Natural killer cell (primary cell): ENCODE results near the gene GAPDH. TPM values are rescaled to one million over a fixed set of nuclear protein-coding genes. Genes with fewer than 3 reads are reported as not detected.
"Not testable (repeated sequence)": the region's sequence is repeated elsewhere in the genome, so short reads cannot be mapped to it uniquely, and the experiment has no call there.

Experiments
- ATAC-seq, 3 donors: fragments of 150-1000 bp in 2 of 3; fragments of 200-7000 bp in 1 of 3; cut with Tn5 transposase; 1 replicate in 1 of 3; 2 replicates in 2 of 3; pipeline ENCODE4 v1.10.0; 2021; ENCODE audit warnings: mild to moderate bottlenecking in 2 of 3, moderate library complexity in 2 of 3
- DNase-seq, 2 donors: peaks; one replicate each; pipeline versions ENCODE4 v3.0.0 to v3.0.0-alpha.2; 2013 to 2021; ENCODE audit warnings: mixed read lengths in 1 of 2
- H3K27ac ChIP-seq: one replicate; pipeline ENCODE4 v1.5.1; 2013; ENCODE audit warnings: mild to moderate bottlenecking, low read length
- H3K27me3 ChIP-seq: one replicate; pipeline ENCODE4 v1.6.1; 2013; ENCODE audit warnings: low read length; ENCODE audit not compliant: control insufficient read depth, insufficient read depth
- H3K36me3 ChIP-seq: one replicate; pipeline ENCODE4 v1.6.1; 2013; ENCODE audit warnings: low read length; ENCODE audit not compliant: control insufficient read depth, insufficient read depth
- H3K4me1 ChIP-seq: one replicate; pipeline ENCODE4 v1.6.1; 2013; ENCODE audit warnings: low read length; ENCODE audit not compliant: control insufficient read depth, insufficient read depth
- H3K4me3 ChIP-seq: one replicate; pipeline ENCODE4 v1.5.1; 2013; ENCODE audit warnings: low read length
- H3K9me3 ChIP-seq: one replicate; pipeline ENCODE4 v1.6.1; 2013; ENCODE audit warnings: low read length; ENCODE audit not compliant: control insufficient read depth, insufficient read depth
- H3K27ac Mint-ChIP-seq, 2 donors: one replicate each; pipeline ENCODE4 v1.8.0; 2022; ENCODE audit warnings: mild to moderate bottlenecking in 2 of 2, mixed read lengths in 2 of 2, moderate library complexity in 1 of 2
- H3K27me3 Mint-ChIP-seq, 2 donors: one replicate each; pipeline ENCODE4 v1.8.0; 2022; ENCODE audit warnings: low read depth in 2 of 2, mixed read lengths in 2 of 2
- H3K36me3 Mint-ChIP-seq: one replicate; pipeline ENCODE4 v1.8.0; 2022; ENCODE audit warnings: mixed read lengths
- H3K4me1 Mint-ChIP-seq, 2 donors: one replicate each; pipeline ENCODE4 v1.8.0; 2022; ENCODE audit warnings: mixed read lengths in 2 of 2
- H3K4me3 Mint-ChIP-seq: one replicate; pipeline ENCODE4 v1.8.0; 2022; ENCODE audit warnings: mild to moderate bottlenecking, moderate library complexity, mixed read lengths
- H3K9me3 Mint-ChIP-seq, 2 donors: one replicate each; pipeline ENCODE4 v1.8.0; 2022; ENCODE audit warnings: mixed read lengths in 2 of 2
- WGBS: methylation state at CpG from one replicate; pipeline ENCODE4 v1.1.7; 2013; ENCODE audit warnings: missing lambda C conversion rate; ENCODE audit not compliant: insufficient coverage; 5-methylcytosine and 5-hydroxymethylcytosine counted together
- intact Hi-C: fragments of 100-400 bp; cut with micrococcal nuclease; formaldehyde crosslinking; loops from one replicate; pipeline ENCODE4 v1.14.2; 2022
- total RNA-seq, 4 donors: library from RNA; stranded (reverse); fragments of 120-200 nt in 1 of 4; gene quantifications; one replicate each; pipeline versions ENCODE4 v1.2.3 to v1.2.4, GENCODE V29; 2013 to 2022
- TF ChIP-seq, protein P1 (sequence below): fragments of 200-600 bp; IDR thresholded peaks from one replicate; pipeline ENCODE4 v1.8.0; 2022; ENCODE audit warnings: antibody characterized with exemption

The GAPDH gene
- total RNA-seq, 3 donors from 2014 or later (not counting 1 experiment from before 2014, with no cell fraction given), result 606 to 729 (median 642) TPM

DNA sequence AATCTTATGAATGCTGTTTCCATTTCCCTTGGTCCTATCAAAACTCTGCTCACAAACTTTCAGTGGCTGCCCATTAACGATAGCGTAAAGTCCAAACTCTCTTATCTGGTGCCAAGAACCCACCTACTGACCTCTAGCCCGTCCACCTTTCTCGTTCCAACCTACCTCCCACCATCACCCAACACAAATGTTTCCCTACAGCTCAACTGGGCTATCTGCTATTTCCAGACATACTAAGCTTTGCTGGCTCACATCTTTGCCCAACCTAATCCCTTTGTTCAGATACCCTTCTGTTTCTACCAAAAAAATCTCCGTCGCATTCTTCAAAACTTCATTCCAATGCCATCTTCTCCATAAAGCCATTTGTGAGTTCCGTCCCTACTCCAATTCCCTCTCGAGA, 41.3 kb downstream of the GAPDH start:
- no peaks in the 10 kb centered on the region for H3K4me1 ChIP-seq
- TF ChIP-seq, protein P1, sequence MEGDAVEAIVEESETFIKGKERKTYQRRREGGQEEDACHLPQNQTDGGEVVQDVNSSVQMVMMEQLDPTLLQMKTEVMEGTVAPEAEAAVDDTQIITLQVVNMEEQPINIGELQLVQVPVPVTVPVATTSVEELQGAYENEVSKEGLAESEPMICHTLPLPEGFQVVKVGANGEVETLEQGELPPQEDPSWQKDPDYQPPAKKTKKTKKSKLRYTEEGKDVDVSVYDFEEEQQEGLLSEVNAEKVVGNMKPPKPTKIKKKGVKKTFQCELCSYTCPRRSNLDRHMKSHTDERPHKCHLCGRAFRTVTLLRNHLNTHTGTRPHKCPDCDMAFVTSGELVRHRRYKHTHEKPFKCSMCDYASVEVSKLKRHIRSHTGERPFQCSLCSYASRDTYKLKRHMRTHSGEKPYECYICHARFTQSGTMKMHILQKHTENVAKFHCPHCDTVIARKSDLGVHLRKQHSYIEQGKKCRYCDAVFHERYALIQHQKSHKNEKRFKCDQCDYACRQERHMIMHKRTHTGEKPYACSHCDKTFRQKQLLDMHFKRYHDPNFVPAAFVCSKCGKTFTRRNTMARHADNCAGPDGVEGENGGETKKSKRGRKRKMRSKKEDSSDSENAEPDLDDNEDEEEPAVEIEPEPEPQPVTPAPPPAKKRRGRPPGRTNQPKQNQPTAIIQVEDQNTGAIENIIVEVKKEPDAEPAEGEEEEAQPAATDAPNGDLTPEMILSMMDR, result no peak
- H3K4me3 ChIP-seq, result no peak overlapping the region
- WGBS, result 96% methylated on average over 8 of the region's 8 CpGs
- peaks cover 26% of the 10 kb centered on the region for H3K36me3 Mint-ChIP-seq
- no peaks in the 10 kb centered on the region for H3K27me3 Mint-ChIP-seq
- no peaks in the 10 kb centered on the region for H3K27me3 ChIP-seq
- H3K27ac ChIP-seq, result no peak overlapping the region
- intact Hi-C loops, result no loop called here
- peaks cover 0 to 19% of the 10 kb centered on the region in 2 donors for H3K4me1 Mint-ChIP-seq
- ATAC-seq, result no peak
- H3K36me3 ChIP-seq, result peaks cover 72% of the 10 kb centered on the region
- H3K4me3 Mint-ChIP-seq, result peak overlapping the region; percentile 40
- peak overlapping the region in 1 of 2 donors; percentile 80 for H3K27ac Mint-ChIP-seq
- H3K9me3 ChIP-seq, result no peaks in the 10 kb centered on the region
- DNase-seq, result no peak
- H3K9me3 Mint-ChIP-seq, result no peaks in the 10 kb centered on the region

DNA sequence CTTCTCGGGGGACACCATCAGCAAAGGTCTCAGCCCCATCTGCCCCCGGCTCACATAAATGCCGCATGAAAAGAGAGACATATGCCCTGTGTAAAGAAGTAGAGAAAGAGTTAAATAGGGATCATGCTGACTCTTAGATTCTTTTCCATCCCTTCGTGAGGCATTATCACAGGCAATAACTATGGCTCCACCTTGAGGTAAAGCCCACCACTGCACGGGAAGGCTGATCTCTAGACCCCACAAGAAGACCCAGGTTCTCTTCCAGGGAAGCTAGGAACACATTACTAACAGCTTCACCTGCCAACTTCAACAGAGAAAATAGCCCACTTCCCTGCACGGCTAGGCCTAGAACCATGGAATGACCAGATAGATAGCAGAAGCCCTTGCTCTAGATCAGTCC, 47.9 kb downstream of the GAPDH start:
- peaks cover 82% of the 10 kb centered on the region for H3K36me3 ChIP-seq
- intact Hi-C loops, result no loop called here
- Mint-ChIP-seq H3K27ac (peak overlapping the region in 1 of 2 donors; percentile 26), H3K4me1 (peaks cover 0 to 7% of the 10 kb centered on the region in 2 donors), H3K9me3 (no peaks in the 10 kb centered on the region), H3K27me3 (no peaks in the 10 kb centered on the region), H3K36me3 (peaks cover 40% of the 10 kb centered on the region), H3K4me3 (no peak overlapping the region)
- no peaks in the 10 kb centered on the region for H3K4me1 ChIP-seq
- no peaks in the 10 kb centered on the region for H3K27me3 ChIP-seq
- peak in 1 of 3 donors; percentile 5 for ATAC-seq
- H3K4me3 ChIP-seq, result no peak overlapping the region
- 95% methylated on average over 6 of the region's 6 CpGs for WGBS
- H3K27ac ChIP-seq, result no peak overlapping the region
- H3K9me3 ChIP-seq, result no peaks in the 10 kb centered on the region
- TF ChIP-seq, protein P1, result no peak
- no peak for DNase-seq

DNA sequence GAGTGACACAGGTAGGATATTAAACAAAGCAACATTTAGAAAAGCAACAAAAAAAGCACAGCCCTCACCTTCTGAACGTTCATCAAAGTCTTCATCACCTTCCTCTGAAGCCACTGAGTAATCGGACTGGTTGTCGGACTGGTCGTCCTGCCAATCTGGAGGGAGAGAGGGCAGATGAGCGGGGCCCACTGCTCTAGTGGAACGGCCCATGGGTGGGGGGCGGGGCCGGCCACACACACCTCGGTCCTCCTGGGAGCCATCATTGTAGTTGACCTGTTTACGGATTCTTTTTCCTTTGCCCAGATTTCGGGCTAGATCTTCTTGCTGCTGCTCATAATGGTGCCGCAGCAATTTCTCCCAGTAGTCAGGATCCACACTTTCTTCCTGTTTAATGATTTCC, 48.6 kb downstream of the GAPDH start:
- Mint-ChIP-seq H3K27ac (no peak overlapping the region), H3K36me3 (peaks cover 40% of the 10 kb centered on the region), H3K9me3 (no peaks in the 10 kb centered on the region), H3K27me3 (no peaks in the 10 kb centered on the region), H3K4me1 (peaks cover 0 to 7% of the 10 kb centered on the region in 2 donors), H3K4me3 (no peak overlapping the region)
- intact Hi-C loops, result no loop called here
- no peaks in the 10 kb centered on the region for H3K4me1 ChIP-seq
- H3K36me3 ChIP-seq, result peaks cover 82% of the 10 kb centered on the region
- no peaks in the 10 kb centered on the region for H3K9me3 ChIP-seq
- ATAC-seq, result no peak
- no peak for DNase-seq
- TF ChIP-seq, protein P1, result no peak
- H3K27me3 ChIP-seq, result no peaks in the 10 kb centered on the region
- no peak overlapping the region for H3K4me3 ChIP-seq
- no peak overlapping the region for H3K27ac ChIP-seq
- WGBS, result 96% methylated on average over 12 of the region's 12 CpGs

DNA sequence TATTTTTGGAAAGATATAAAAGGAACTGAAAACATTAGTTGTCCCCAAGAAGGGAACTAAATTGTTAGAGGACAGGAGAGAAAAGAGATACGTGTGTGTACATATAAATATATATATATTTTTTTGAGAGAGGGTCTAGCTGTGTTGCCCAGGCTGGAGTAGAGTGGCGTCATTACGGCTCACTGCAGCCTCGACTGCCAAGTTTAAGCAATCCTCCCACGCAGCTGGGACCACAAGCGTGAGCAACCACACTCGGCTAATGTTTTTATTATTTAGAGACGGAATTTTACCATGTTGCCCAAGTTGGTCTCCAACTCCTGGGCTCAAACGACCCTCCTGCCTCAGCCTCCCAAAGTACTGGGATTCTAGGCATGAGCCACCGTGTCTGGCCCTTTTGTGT, 50.0 kb downstream of the GAPDH start:
- Mint-ChIP-seq H3K36me3 (peaks cover 34% of the 10 kb centered on the region), H3K9me3 (no peaks in the 10 kb centered on the region)

DNA sequence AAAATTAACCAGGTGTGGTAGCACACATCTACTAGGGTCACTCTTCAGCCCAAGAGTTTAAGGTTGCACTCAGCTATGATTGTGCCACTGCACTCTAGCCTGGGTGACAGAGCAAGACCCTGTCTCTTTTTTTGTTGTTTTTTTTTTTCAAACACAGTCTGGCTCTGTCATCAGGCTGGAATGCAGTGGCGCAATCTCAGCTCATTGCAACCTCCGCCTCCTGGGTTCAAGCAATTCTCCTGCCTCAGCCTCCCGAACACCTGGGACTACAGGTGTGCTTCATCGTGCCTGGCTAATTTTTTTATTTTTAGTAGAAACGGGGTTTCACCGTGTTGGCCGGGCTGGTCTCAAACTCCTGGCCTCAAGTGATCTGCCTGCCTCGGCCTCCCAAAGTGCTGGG, 52.3 kb downstream of the GAPDH start:
- H3K4me3 ChIP-seq, H3K27me3 Mint-ChIP-seq, DNase-seq, intact Hi-C loops, H3K9me3 ChIP-seq, ATAC-seq, H3K27me3 ChIP-seq, H3K4me1 Mint-ChIP-seq, H3K4me1 ChIP-seq, H3K27ac Mint-ChIP-seq, H3K9me3 Mint-ChIP-seq, H3K27ac ChIP-seq, H3K4me3 Mint-ChIP-seq: not testable (repeated sequence)
- H3K36me3 ChIP-seq, result peaks cover 86% of the 10 kb centered on the region
- H3K36me3 Mint-ChIP-seq, result peaks cover 42% of the 10 kb centered on the region
- 99% methylated on average over 8 of the region's 8 CpGs for WGBS

More for the DNA sequence above, 50.0 kb downstream of the GAPDH start:
- no peak overlapping the region for H3K27ac ChIP-seq
- intact Hi-C loops, result no loop called here
- H3K4me1 ChIP-seq, result no peaks in the 10 kb centered on the region
- no peaks in the 10 kb centered on the region for H3K9me3 ChIP-seq
- no peak overlapping the region for H3K4me3 ChIP-seq
- no peaks in the 10 kb centered on the region for H3K27me3 Mint-ChIP-seq
- no peaks in the 10 kb centered on the region for H3K27me3 ChIP-seq
- peaks cover 83% of the 10 kb centered on the region for H3K36me3 ChIP-seq
- DNase-seq (no peak), ATAC-seq (no peak)
- WGBS, result 94% methylated on average over 8 of the region's 10 CpGs
- no peaks in the 10 kb centered on the region for H3K4me1 Mint-ChIP-seq
- no peak overlapping the region for H3K4me3 Mint-ChIP-seq
- TF ChIP-seq, protein P1, result no peak
- H3K27ac Mint-ChIP-seq, result no peak overlapping the region
